GM12891 (cell line): Measurements from ENCODE around the gene F10.

Source experiments
- POLR2A ChIP-seq: IDR thresholded peaks from 2 replicates; pipeline ENCODE4 v1.6.1; 2011; ENCODE audit warnings: low read depth, low read length, control low read depth
- POLR2AphosphoS5 ChIP-seq: IDR thresholded peaks from 2 replicates; pipeline ENCODE4 v1.6.1; 2011; ENCODE audit warnings: low read depth, low read length, control low read depth

DNA sequence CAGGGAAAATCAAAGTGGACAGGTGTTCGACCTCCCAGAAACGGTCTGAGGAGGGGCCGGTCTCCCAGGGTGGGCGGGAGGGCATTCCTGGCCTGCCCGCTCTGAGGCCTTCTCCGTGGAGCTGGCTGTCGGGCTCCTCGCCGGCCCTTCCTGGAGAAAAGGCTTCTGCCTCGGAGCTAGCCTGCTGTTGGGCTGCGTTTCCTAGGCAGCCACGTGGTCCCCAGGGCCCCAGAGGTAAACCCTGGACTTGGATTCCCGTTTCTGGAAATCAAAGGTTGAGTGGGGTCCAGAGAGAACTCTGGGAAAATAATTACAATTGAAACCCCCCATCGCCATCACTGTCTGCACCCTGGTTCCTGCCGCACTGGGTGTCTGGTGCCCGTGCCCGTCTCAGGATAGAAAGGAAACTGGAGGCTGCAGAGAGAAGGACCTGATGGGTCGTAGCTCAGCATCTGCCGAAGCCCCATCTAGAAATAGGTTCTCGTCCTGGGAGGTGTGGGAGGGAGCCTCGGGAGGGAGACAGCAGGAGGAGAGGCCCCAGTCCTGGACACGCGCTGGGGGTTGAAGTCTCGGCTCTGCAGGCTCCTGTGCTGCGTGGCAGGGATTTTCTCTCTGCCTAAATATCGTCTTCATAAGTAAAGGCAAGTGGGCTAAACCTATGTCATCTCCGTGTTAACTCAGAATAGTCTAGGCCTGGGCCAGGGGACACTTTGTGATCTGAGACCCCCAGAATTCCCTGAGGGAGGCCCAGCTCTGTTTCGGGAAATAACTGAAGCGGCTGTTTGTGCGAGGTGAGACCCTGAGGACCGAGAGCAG, 28.2 kb downstream of the F10 start:
- TF ChIP-seq POLR2AphosphoS5, result no peak
- no peak for TF ChIP-seq POLR2A
